Stimulated activated naive B cell treated with anti-CD40 and anti-IgM and Interleukin-4, amounts not matched to agents 10 μg/mL and 1 μg/mL and 100 μg/mL, for 72 hours (primary cell): ENCODE measurements around the gene EXOC3L4.
A peak's percentile ranks its signal among the peaks of the same experiment; 100 is the strongest.

Experiments used
- ATAC-seq, 2 donors: fragments of 150-1000 bp; cut with Tn5 transposase; replicated peaks; 2 replicates each; pipeline ENCODE4 v1.10.0; 2021; ENCODE audit warnings: moderate library complexity in 1 of 2
- DNase-seq: peaks from one replicate; pipeline ENCODE4 v3.0.0; 2021
- H3K27ac Mint-ChIP-seq: one replicate; pipeline ENCODE4 v1.8.0; 2022; ENCODE audit warnings: mild to moderate bottlenecking, mixed read lengths
- H3K27me3 Mint-ChIP-seq, 2 donors: one replicate each; pipeline ENCODE4 v1.8.0; 2022; ENCODE audit warnings: mixed read lengths in 2 of 2
- H3K36me3 Mint-ChIP-seq, 2 donors: one replicate each; pipeline ENCODE4 v1.8.0; 2022; ENCODE audit warnings: mixed read lengths in 2 of 2, mild to moderate bottlenecking in 1 of 2
- H3K4me1 Mint-ChIP-seq, 2 donors: one replicate each; pipeline ENCODE4 v1.8.0; 2022; ENCODE audit warnings: mixed read lengths in 2 of 2, mild to moderate bottlenecking in 1 of 2
- H3K4me3 Mint-ChIP-seq, 2 donors: one replicate each; pipeline ENCODE4 v1.8.0; 2022; ENCODE audit warnings: mild to moderate bottlenecking in 2 of 2, mixed read lengths in 2 of 2, moderate library complexity in 1 of 2
- H3K9me3 Mint-ChIP-seq, 2 donors: one replicate each; pipeline ENCODE4 v1.8.0; 2022; ENCODE audit warnings: mixed read lengths in 2 of 2, mild to moderate bottlenecking in 1 of 2

The EXOC3L4 gene

DNA sequence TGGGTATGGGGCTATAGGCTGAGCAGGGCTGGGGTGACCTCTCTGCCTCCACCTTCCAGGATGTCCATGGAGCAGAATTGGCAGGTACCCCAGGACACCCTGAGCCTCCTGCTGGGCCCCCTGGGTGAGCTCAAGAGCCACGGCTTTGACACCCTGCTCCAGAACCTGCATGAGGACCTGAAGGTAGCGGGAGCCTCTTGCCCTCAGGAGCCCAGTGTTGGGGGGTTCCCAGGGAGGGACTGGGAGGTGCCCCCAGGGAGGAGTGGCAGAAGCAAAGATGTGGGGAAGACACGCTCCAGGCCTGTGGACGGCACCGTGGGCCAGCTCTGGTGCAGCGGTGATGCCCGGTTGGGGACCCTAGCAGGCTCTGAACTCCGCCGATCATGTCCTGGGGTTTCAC lies 37.1 kb downstream of the EXOC3L4 start:
- Mint-ChIP-seq H3K27ac (no peak overlapping the region), H3K4me3 (no peak overlapping the region), H3K9me3 (no peaks in the 10 kb centered on the region), H3K36me3 (peaks cover 0 to 12% of the 10 kb centered on the region in 2 donors), H3K27me3 (peaks cover 9 to 22% of the 10 kb centered on the region in 2 donors), H3K4me1 (peaks cover 0 to 4% of the 10 kb centered on the region in 2 donors)
- no peak for DNase-seq
- ATAC-seq = no peak

DNA sequence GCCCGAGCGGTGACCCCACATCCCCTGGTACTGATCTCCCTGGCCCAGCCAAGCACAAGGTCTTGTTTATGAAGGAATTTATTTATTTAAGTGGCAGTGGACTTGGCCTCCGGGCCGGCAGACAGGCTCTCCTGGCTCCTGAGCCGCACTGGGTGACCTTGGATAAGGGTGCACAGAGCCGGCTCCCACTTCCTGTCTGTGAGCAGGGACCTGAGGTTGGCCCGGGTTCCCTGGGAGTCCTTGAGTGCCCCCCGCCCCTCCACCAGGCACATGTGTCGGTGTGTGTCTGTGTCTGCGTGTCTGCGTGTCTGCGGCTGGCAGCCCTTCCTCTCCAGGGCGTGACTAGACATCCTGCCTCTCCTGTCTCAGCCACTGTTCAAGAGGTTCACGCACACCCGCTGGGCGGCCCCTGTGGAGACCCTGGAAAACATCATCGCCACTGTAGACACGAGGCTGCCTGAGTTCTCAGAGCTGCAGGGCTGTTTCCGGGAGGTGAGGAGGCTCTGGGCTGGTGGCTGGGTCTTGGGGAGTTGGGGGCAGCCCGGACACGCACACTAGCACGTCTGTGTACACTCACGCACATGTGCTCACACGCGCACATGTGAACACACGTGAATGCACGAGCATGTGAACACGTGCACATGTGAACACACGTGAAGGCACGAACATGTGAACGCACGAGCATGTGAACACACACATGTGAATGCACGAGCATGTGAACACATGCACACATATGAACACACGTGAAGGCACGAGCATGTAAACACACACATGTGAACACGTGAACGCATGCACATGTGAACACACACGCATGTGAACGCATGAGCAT lies 38.1 kb downstream of the EXOC3L4 start:
- no peak for DNase-seq
- Mint-ChIP-seq H3K27me3 (peaks cover 10 to 31% of the 10 kb centered on the region in 2 donors), H3K4me1 (peaks cover 2 to 4% of the 10 kb centered on the region in 2 donors), H3K36me3 (peaks cover 0 to 17% of the 10 kb centered on the region in 2 donors), H3K27ac (no peak overlapping the region), H3K4me3 (no peak overlapping the region), H3K9me3 (no peaks in the 10 kb centered on the region)
- no peak for ATAC-seq

DNA sequence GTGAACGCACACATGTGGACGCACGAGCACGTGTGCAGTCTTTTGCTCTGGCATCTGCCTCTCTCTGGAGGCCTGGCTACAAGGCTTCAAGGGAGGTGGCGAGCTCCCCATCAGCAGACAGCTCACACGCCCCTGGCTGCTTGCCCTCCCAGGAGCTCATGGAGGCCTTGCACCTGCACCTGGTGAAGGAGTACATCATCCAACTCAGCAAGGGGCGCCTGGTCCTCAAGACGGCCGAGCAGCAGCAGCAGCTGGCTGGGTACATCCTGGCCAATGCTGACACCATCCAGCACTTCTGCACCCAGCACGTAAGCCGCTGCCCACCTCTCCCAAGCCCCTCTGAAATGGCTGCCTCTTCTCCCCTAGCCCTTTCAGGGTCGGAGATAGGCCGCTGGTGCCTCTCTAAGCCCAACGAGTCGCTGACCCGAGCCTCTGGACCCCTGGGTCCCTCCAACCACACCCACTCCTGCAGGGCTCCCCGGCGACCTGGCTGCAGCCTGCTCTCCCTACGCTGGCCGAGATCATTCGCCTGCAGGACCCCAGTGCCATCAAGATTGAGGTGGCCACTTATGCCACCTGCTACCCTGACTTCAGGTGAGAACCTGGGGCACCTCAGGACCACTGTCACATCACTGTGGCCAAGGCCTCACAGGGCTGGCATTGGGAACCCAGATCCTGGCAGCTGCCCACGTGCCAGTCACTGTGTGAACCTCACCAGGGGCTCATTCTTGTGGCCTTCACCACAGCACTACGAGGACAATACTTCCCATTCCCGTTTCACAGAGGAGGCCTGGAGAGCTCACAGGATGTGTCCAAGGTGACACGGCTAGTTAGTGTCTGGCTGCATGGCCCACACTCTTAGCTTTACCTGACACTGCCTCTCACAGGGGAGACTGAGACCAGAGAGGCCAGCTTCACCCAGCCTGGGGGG lies 39.0 kb downstream of the EXOC3L4 start:
- Mint-ChIP-seq H3K9me3 (no peaks in the 10 kb centered on the region), H3K4me3 (no peak overlapping the region), H3K27me3 (peaks cover 5 to 33% of the 10 kb centered on the region in 2 donors), H3K4me1 (peaks cover 4% of the 10 kb centered on the region in 2 donors), H3K36me3 (peaks cover 0 to 17% of the 10 kb centered on the region in 2 donors), H3K27ac (no peak overlapping the region)
- ATAC-seq (no peak), DNase-seq (no peak)

- Mint-ChIP-seq H3K4me1 (peaks cover 0 to 4% of the 10 kb centered on the region in 2 donors), H3K27me3 (peaks cover 9 to 29% of the 10 kb centered on the region in 2 donors), H3K36me3 (peaks cover 0 to 17% of the 10 kb centered on the region in 2 donors), H3K27ac (no peak overlapping the region), H3K9me3 (no peaks in the 10 kb centered on the region), H3K4me3 (no peak overlapping the region)
- DNase-seq = no peak
- ATAC-seq = no peak
Measured at GRCh38 chr14:103134405-103134804, 39.9 kb downstream of the EXOC3L4 start.

DNA sequence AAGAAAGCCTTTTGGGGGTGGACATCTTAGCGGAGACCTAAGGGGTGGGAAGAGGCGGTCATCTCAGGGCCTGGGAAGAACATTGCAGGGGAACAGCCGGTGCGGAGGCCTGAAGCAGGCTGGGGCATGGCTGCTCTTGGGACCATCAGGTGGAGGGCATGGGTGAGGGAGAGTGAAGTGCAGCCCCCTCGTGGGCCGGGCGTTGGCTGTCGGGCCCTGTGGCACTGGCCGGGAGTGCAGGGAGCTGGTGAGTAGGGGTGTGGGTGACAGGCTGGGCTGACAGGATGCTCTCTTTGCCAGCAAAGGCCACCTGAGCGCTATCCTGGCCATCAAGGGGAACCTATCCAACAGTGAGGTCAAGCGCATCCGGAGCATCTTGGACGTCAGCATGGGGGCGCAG lies 40.4 kb downstream of the EXOC3L4 start:
- H3K27ac Mint-ChIP-seq = no peak overlapping the region
- H3K27me3 Mint-ChIP-seq = peaks cover 13 to 29% of the 10 kb centered on the region in 2 donors
- peaks cover 0 to 17% of the 10 kb centered on the region in 2 donors for H3K36me3 Mint-ChIP-seq
- DNase-seq (no peak), ATAC-seq (no peak)
- peaks cover 0 to 7% of the 10 kb centered on the region in 2 donors for H3K4me1 Mint-ChIP-seq
- H3K9me3 Mint-ChIP-seq = no peaks in the 10 kb centered on the region
- H3K4me3 Mint-ChIP-seq = no peak overlapping the region

GRCh38 chr14:103135333-103136260 lies 41.1 kb downstream of the EXOC3L4 start:
- Mint-ChIP-seq H3K9me3 (peaks cover 0 to 4% of the 10 kb centered on the region in 2 donors), H3K4me1 (peaks cover 5 to 11% of the 10 kb centered on the region in 2 donors), H3K36me3 (peaks cover 0 to 17% of the 10 kb centered on the region in 2 donors), H3K27ac (no peak overlapping the region), H3K27me3 (peaks cover 17 to 33% of the 10 kb centered on the region in 2 donors), H3K4me3 (no peak overlapping the region)
- DNase-seq (no peak), ATAC-seq (no peak)

- Mint-ChIP-seq H3K27me3 (peaks cover 22 to 44% of the 10 kb centered on the region in 2 donors), H3K4me1 (peaks cover 14 to 20% of the 10 kb centered on the region in 2 donors), H3K36me3 (peaks cover 0 to 17% of the 10 kb centered on the region in 2 donors), H3K27ac (no peak overlapping the region), H3K4me3 (no peak overlapping the region), H3K9me3 (peaks cover 0 to 4% of the 10 kb centered on the region in 2 donors)
- ATAC-seq (no peak), DNase-seq (no peak)
Measured at GRCh38 chr14:103136388-103137271, 42.1 kb downstream of the EXOC3L4 start.

- H3K9me3 Mint-ChIP-seq = peaks cover 0 to 4% of the 10 kb centered on the region in 2 donors
Measured at GRCh38 chr14:103137689-103138300, 43.3 kb downstream of the EXOC3L4 start.

GRCh38 chr14:103138301-103139131 lies 44.0 kb downstream of the EXOC3L4 start:
- ATAC-seq (no peak), DNase-seq (no peak)
- H3K36me3 Mint-ChIP-seq = peaks cover 0 to 17% of the 10 kb centered on the region in 2 donors
- H3K27ac Mint-ChIP-seq = no peak overlapping the region
- H3K27me3 Mint-ChIP-seq = peaks cover 37 to 63% of the 10 kb centered on the region in 2 donors
- H3K9me3 Mint-ChIP-seq = peaks cover 0 to 4% of the 10 kb centered on the region in 2 donors
- H3K4me3 Mint-ChIP-seq = no peak overlapping the region
- H3K4me1 Mint-ChIP-seq = peaks cover 14 to 20% of the 10 kb centered on the region in 2 donors

More at GRCh38 chr14:103137689-103138300, 43.3 kb downstream of the EXOC3L4 start:
- Mint-ChIP-seq H3K36me3 (peaks cover 0 to 17% of the 10 kb centered on the region in 2 donors), H3K27me3 (peaks cover 30 to 55% of the 10 kb centered on the region in 2 donors), H3K27ac (no peak overlapping the region), H3K4me1 (peaks cover 14 to 20% of the 10 kb centered on the region in 2 donors), H3K4me3 (no peak overlapping the region)
- DNase-seq = no peak
- ATAC-seq = no peak

DNA sequence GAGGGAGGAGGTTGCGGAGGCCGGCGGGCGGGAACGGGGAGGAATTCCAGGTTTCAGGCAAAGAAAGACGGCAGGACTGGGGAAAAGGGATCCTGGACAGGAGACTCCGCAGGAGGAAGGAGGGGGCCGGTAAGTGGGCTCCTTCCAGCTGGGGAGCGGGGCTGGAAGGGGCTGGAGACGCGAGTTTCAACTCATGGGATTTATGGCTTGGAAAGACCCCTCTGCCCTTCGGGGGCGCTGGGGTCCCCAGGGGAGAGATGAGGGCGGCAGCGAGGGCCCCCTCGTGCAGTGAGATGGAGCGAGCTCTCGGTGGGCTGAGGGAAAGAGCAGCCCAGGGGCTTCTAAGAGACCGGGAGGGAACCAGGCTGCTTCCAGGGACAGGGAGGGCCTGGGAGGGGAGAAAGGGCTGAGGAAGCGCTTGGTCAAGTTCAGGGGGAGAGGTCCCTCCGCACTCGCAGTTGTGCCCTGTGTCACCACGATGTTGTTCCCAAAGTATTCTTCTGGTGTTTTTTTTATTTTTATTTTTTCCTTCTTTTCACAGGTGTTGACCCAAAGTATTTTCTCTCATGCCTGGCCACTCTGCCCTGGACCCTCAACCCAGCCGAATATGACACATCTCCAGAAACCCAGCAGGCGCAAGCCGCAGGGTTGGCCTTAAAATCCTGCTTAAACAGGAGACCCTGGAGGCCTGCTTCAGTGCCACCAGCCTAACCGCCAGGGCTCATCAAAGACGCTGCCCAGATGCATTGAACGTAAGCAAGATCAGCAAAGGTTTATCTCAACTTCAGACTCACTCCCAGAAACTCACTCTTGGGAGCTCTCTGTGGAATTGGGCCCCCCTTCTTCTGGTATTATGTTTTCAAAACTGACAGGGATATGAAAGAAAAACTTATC lies 44.9 kb downstream of the EXOC3L4 start:
- peaks cover 14 to 20% of the 10 kb centered on the region in 2 donors for H3K4me1 Mint-ChIP-seq
- DNase-seq (no peak), ATAC-seq (no peak)
- H3K4me3 Mint-ChIP-seq = no peak overlapping the region
- peaks cover 41 to 67% of the 10 kb centered on the region in 2 donors for H3K27me3 Mint-ChIP-seq
- peaks cover 0 to 13% of the 10 kb centered on the region in 2 donors for H3K36me3 Mint-ChIP-seq
- peaks cover 0 to 4% of the 10 kb centered on the region in 2 donors for H3K9me3 Mint-ChIP-seq
- peak overlapping the region; percentile 37 for H3K27ac Mint-ChIP-seq
